SK-N-MC (cell line): ENCODE results near the gene FIBP.

Experiments
- FOXP2 ChIP-seq: optimal IDR thresholded peaks from 2 replicates; pipeline ENCODE3; 2011; ENCODE audit warnings: mild to moderate bottlenecking, moderate library complexity; ENCODE audit not compliant: insufficient read depth; ENCODE audit errors: extremely low read length, control extremely low read depth
- POLR2AphosphoS5 ChIP-seq: IDR thresholded peaks from 2 replicates; pipeline ENCODE4 v1.6.1; 2012; ENCODE audit warnings: mild to moderate bottlenecking, low read depth, low read length, borderline replicate concordance

DNA sequence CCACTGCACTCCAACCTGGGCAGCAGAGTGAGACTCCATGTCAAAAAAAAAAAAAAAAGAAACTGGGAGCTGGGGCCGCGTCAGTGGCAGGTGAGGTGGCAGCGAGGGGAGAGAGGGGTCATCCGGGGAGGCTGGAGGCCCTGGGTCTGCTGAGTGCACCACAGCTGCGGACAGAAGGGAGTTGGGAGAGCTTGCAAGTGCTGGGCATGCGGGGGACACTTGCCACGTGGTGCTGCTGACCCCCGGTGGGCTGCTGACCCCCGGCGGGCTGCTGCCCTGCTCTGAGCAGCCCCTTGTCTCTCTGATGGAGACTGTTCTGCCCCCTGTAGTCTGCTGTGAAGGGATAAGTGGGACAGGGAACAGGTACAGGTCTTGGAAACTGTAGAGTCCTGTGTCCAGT is 33.6 kb upstream of the FIBP start:
- TF ChIP-seq POLR2AphosphoS5 (no peak), FOXP2 (no peak)
